Gastroesophageal sphincter (tissue), 4 donors: ENCODE results near the gene MYDGF. TPM values are rescaled to one million over a fixed set of nuclear protein-coding genes. Genes with fewer than 3 reads are reported as not detected.
A peak's percentile ranks its signal among the peaks of the same experiment; 100 is the strongest.

ENCODE experiments used
- ATAC-seq: fragments of 150-250 bp; one replicate; pipeline ENCODE4 v1.9.1; 2016; ENCODE audit warnings: mild to moderate bottlenecking, moderate library complexity
- H3K27ac ChIP-seq, 4 donors: fragments of 200-600 bp; sonication (generic) in 3 of 4; 1 replicate in 3 of 4; 2 replicates in 1 of 4; pipeline ENCODE4 v1.5.1; 2016 to 2019
- H3K27me3 ChIP-seq: fragments of 200-600 bp; sonication (generic); one replicate; pipeline ENCODE4 v1.5.1; 2019
- H3K36me3 ChIP-seq, 2 donors: fragments of 200-600 bp; sonication (generic); one replicate each; pipeline ENCODE4 v1.5.1; 2019; ENCODE audit warnings: control low read depth in 1 of 2
- H3K4me1 ChIP-seq, 3 donors: fragments of 200-600 bp; sonication (generic); 1 replicate in 2 of 3; 2 replicates in 1 of 3; pipeline ENCODE4 v1.5.1; 2016 to 2019; ENCODE audit warnings: control low read depth in 2 of 3
- H3K4me3 ChIP-seq, 2 donors: fragments of 200-600 bp; sonication (generic); one replicate each; pipeline ENCODE4 v1.5.1; 2019; ENCODE audit warnings: mild to moderate bottlenecking in 1 of 2, moderate library complexity in 1 of 2
- H3K9me3 ChIP-seq, 3 donors: fragments of 200-600 bp; sonication (generic); one replicate each; pipeline ENCODE4 v1.5.1; 2017 to 2019; ENCODE audit warnings: control low read depth in 2 of 3
- CTCF ChIP-seq, 4 experiments: fragments of 200-600 bp in 2 of 4; fragments of 450-650 bp in 2 of 4; sonication (generic) in 1 of 4; IDR thresholded peaks; one replicate each; pipeline ENCODE4 v1.5.1; 2017 to 2019; ENCODE audit warnings: antibody characterized with exemption in 4 of 4, mild to moderate bottlenecking in 2 of 4, moderate library complexity in 2 of 4
- EP300 ChIP-seq: sonication (generic); formaldehyde crosslinking; IDR thresholded peaks from one replicate; pipeline ENCODE4 v1.6.1; 2017; ENCODE audit warnings: antibody characterized with exemption, mild to moderate bottlenecking
- POLR2A ChIP-seq, 2 donors: fragments of 450-650 bp; IDR thresholded peaks; one replicate each; pipeline ENCODE4 v1.6.1; 2017; ENCODE audit warnings: antibody characterized with exemption in 2 of 2, mild to moderate bottlenecking in 2 of 2, moderate library complexity in 1 of 2
- POLR2AphosphoS5 ChIP-seq: sonication (generic); formaldehyde crosslinking; IDR thresholded peaks from one replicate; pipeline ENCODE4 v1.6.1; 2017; ENCODE audit warnings: antibody characterized with exemption
- WGBS, 2 donors: methylation state at CpG; one replicate each; pipeline ENCODE4 v1.1.5; 2018; ENCODE audit warnings: low coverage in 1 of 2; 5-methylcytosine and 5-hydroxymethylcytosine counted together
- total RNA-seq, 4 donors: library from RNA; depleted of rRNA; stranded (reverse); fragments of >200 nt; gene quantifications; one replicate each; pipeline ENCODE4 v1.1.0, GENCODE V29; 2016

Gene MYDGF
- total RNA-seq, 4 donors from 2014 or later = 20.5 to 44.6 (median 30.1) TPM

DNA sequence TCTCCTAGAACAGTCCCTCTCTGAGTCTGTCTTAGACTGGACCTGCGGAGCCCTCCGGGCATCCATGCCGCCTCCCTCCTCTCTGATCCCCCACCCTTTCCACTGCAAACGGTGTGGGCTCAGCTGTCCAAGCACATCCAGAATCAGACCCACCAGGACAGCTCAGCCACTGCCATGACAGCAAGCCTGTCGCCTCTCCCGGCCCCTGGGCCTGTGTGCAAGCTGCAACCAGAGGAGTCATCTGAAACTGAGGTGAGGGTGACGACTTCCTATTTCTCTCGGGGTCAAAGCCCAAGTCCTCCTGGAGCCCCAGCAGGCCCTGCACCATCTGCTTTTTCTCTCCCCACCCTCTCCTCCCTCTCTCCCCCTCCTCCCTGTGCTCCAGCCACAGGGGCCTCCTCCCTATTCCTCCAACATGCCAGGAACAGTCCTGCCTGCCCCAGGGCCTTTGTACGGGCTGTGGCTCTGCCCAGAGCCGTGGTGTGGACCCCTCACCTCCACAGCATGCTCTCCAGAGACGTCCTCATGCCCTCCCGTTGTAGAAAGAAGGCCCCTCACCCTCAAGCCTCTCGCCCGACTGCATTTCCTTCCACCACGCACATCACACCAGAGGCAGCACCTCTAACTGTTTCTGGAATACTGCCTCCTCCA is 23.5 kb upstream of the MYDGF start:
- Histone ChIP-seq H3K9me3 (no peaks in the 10 kb centered on the region), H3K27me3 (no peaks in the 10 kb centered on the region), H3K4me1 (peaks cover 0 to 10% (median 0%) of the 10 kb centered on the region in 3 donors), H3K4me3 (no peak overlapping the region), H3K27ac (peak overlapping the region in 2 of 4 donors; percentile 38 to 56), H3K36me3 (peaks cover 0 to 99% of the 10 kb centered on the region in 2 donors)
- WGBS, 2 donors = 87 to 88% methylated on average over 3 to 12 of the region's 15 CpGs
- no peak for ATAC-seq
- TF ChIP-seq POLR2A (IDR thresholded peaks at IDR 0.05) (no peak), CTCF (IDR thresholded peaks at IDR 0.05) (no peak), POLR2AphosphoS5 (no peak), EP300 (no peak)

DNA sequence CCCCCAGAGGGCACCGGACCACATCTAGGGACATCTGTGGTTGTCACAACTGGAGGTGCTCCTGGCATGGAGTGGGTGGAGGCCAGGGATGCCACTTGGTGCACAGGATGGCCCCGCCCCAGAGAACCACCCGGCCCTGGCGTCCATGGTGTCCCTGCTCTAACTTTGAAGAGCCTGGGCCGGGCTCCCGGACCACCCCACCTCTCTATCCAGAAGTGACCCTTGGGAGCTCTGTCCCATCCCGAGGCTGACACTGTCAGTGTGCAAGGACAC is 22.9 kb upstream of the MYDGF start:
- Histone ChIP-seq H3K27ac (no peak overlapping the region), H3K36me3 (peaks cover 0 to 99% of the 10 kb centered on the region in 2 donors), H3K27me3 (no peaks in the 10 kb centered on the region), H3K4me3 (no peak overlapping the region), H3K9me3 (no peaks in the 10 kb centered on the region), H3K4me1 (peaks cover 0 to 10% (median 0%) of the 10 kb centered on the region in 3 donors)
- WGBS, 2 donors = 100% methylated on average over 1 of the region's 7 CpGs; no CpG with 5 or more reads in 1 of the 2 donors
- TF ChIP-seq EP300 (no peak), CTCF (IDR thresholded peaks at IDR 0.05) (no peak), POLR2AphosphoS5 (no peak), POLR2A (IDR thresholded peaks at IDR 0.05) (no peak)
- no peak for ATAC-seq

GRCh38 chr19:4692251-4693077 is 22.3 kb upstream of the MYDGF start:
- H3K4me1 ChIP-seq = peaks cover 0 to 10% (median 0%) of the 10 kb centered on the region in 3 donors
- ATAC-seq = no peak
- TF ChIP-seq EP300 = no peak
- TF ChIP-seq CTCF (IDR thresholded peaks at IDR 0.05) = no peak
- TF ChIP-seq POLR2A (IDR thresholded peaks at IDR 0.05) = no peak
- TF ChIP-seq POLR2AphosphoS5 = no peak
- peaks cover 0 to 99% of the 10 kb centered on the region in 2 donors for H3K36me3 ChIP-seq
- WGBS, 2 donors = 82% methylated on average over 2 of the region's 27 CpGs; no CpG with 5 or more reads in 1 of the 2 donors
- no peaks in the 10 kb centered on the region for H3K27me3 ChIP-seq
- no peaks in the 10 kb centered on the region for H3K9me3 ChIP-seq
- no peak overlapping the region for H3K27ac ChIP-seq
- no peak overlapping the region for H3K4me3 ChIP-seq

DNA sequence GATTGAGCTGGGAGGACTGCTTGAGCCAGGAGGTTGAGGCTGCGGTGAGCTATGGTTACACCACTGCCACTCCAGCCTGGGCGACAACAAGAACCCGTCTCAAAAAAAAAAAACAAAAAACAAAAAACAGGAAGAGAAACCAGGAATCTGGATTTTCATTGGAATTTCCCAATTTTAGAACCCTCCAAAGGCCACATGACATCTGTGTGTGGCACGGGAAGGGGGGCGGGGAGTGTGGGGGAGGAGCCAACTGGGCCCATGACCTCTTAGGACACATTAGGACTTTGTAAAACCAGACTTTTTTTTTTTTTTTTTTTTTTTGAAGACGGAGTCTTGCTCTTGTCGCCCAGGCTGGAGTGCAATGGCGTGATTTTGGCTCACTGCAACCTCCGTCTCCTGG is 21.2 kb upstream of the MYDGF start:
- peaks cover 0 to 99% of the 10 kb centered on the region in 2 donors for H3K36me3 ChIP-seq

More for the DNA sequence above, 21.2 kb upstream of the MYDGF start:
- Histone ChIP-seq H3K27ac (no peak overlapping the region), H3K4me3 (no peak overlapping the region), H3K4me1 (peaks cover 0 to 10% (median 0%) of the 10 kb centered on the region in 3 donors), H3K9me3 (no peaks in the 10 kb centered on the region), H3K27me3 (no peaks in the 10 kb centered on the region)
- 83 to 91% methylated on average over 4 to 7 of the region's 9 CpGs for WGBS, 2 donors
- TF ChIP-seq POLR2AphosphoS5 = no peak
- no peak for TF ChIP-seq EP300
- no peak for TF ChIP-seq CTCF (IDR thresholded peaks at IDR 0.05)
- TF ChIP-seq POLR2A (IDR thresholded peaks at IDR 0.05) = no peak
- no peak for ATAC-seq
